Prostate gland (tissue), 2 donors: ENCODE measurements around the gene MAPK1. TPM values are rescaled to one million over a fixed set of nuclear protein-coding genes. Genes with fewer than 3 reads are reported as not detected.

ENCODE experiments used
- DNase-seq: peaks from one replicate; pipeline ENCODE4 v3.0.0-alpha.2; 2019; ENCODE audit warnings: low spot score
- H3K27ac ChIP-seq, 2 donors: fragments of 200-600 bp; sonication (generic); 2 replicates each; pipeline ENCODE4 v1.5.1; 2017 to 2019
- H3K27me3 ChIP-seq: fragments of 200-600 bp; sonication (generic); replicated peaks from 2 replicates; pipeline ENCODE4 v1.5.1; 2019; ENCODE audit not compliant: insufficient read depth
- H3K36me3 ChIP-seq, 2 donors: fragments of 200-600 bp; sonication (generic); 1 replicate in 1 of 2; 2 replicates in 1 of 2; pipeline versions ENCODE4 v1.5.1 to v1.8.1; 2017 to 2019
- H3K4me1 ChIP-seq: fragments of 200-600 bp; sonication (generic); replicated peaks from 2 replicates; pipeline ENCODE4 v1.5.1; 2019
- H3K4me3 ChIP-seq, 2 donors: fragments of 200-600 bp; sonication (generic); 2 replicates each; pipeline ENCODE4 v1.5.1; 2017 to 2019
- H3K9me3 ChIP-seq: fragments of 200-600 bp; sonication (generic); 2 replicates; pipeline ENCODE4 v1.5.1; 2017
- POLR2A ChIP-seq: fragments of 450-650 bp; IDR thresholded peaks from one replicate; pipeline ENCODE4 v1.6.1; 2016; ENCODE audit warnings: antibody characterized with exemption, mild to moderate bottlenecking
- POLR2AphosphoS5 ChIP-seq: sonication (generic); formaldehyde crosslinking; IDR thresholded peaks from one replicate; pipeline ENCODE4 v1.6.1; 2017; ENCODE audit warnings: antibody characterized with exemption
- WGBS: methylation state at CpG from one replicate; pipeline ENCODE4 v1.1.5; 2018; 5-methylcytosine and 5-hydroxymethylcytosine counted together
- intact Hi-C: fragments of 100-400 bp; cut with DNase I; formaldehyde crosslinking; loops from one replicate; pipeline ENCODE4 v1.14.2; 2022
- total RNA-seq, 2 donors: library from RNA; depleted of rRNA; stranded (reverse); fragments of >200 nt; gene quantifications; one replicate each; pipeline ENCODE4 v1.1.0, GENCODE V29; 2016
- TF ChIP-seq, protein P1 (sequence below), 4 experiments: fragments of 200-600 bp in 2 of 4; fragments of 450-650 bp in 2 of 4; sonication (generic) in 2 of 4; IDR thresholded peaks; 1 replicate in 3 of 4; 2 replicates in 1 of 4; pipeline ENCODE4 v1.5.1; 2016 to 2019; ENCODE audit warnings: antibody characterized with exemption in 4 of 4, mild to moderate bottlenecking in 2 of 4, moderate library complexity in 2 of 4

MAPK1 gene
- total RNA-seq, 2 donors from 2014 or later: 89.6 to 92.1 TPM

DNA sequence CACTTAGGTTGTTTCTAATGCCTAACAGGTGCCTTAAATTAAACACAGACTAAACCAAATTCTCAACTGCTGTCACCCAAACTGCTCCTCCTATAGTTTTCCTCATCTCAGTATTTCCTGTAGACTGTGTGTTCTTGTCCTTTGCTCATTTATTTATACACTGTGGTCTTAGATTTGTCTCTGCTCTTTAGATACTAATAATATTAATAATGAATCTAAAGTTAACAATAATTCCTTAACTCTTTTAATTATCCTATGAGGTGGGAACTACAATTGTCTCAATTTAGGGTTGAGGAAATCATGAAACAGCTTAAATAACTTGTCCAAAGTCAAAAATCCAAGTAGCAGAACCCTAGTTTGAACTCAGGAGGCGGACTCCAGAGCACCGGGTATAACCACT is 88.0 kb downstream of the MAPK1 start:
- Histone ChIP-seq H3K27ac (no peak overlapping the region), H3K4me3 (no peak overlapping the region), H3K4me1 (no peaks in the 10 kb centered on the region), H3K9me3 (no peaks in the 10 kb centered on the region), H3K27me3 (no peaks in the 10 kb centered on the region), H3K36me3 (no peaks in the 10 kb centered on the region)
- intact Hi-C loops: no loop called here
- no peak for DNase-seq
- no peak for TF ChIP-seq POLR2A
- no peak for TF ChIP-seq POLR2AphosphoS5
- TF ChIP-seq, protein P1, sequence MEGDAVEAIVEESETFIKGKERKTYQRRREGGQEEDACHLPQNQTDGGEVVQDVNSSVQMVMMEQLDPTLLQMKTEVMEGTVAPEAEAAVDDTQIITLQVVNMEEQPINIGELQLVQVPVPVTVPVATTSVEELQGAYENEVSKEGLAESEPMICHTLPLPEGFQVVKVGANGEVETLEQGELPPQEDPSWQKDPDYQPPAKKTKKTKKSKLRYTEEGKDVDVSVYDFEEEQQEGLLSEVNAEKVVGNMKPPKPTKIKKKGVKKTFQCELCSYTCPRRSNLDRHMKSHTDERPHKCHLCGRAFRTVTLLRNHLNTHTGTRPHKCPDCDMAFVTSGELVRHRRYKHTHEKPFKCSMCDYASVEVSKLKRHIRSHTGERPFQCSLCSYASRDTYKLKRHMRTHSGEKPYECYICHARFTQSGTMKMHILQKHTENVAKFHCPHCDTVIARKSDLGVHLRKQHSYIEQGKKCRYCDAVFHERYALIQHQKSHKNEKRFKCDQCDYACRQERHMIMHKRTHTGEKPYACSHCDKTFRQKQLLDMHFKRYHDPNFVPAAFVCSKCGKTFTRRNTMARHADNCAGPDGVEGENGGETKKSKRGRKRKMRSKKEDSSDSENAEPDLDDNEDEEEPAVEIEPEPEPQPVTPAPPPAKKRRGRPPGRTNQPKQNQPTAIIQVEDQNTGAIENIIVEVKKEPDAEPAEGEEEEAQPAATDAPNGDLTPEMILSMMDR (IDR thresholded peaks at IDR 0.05): no peak
- WGBS: 87% methylated on average over 2 of the region's 2 CpGs

DNA sequence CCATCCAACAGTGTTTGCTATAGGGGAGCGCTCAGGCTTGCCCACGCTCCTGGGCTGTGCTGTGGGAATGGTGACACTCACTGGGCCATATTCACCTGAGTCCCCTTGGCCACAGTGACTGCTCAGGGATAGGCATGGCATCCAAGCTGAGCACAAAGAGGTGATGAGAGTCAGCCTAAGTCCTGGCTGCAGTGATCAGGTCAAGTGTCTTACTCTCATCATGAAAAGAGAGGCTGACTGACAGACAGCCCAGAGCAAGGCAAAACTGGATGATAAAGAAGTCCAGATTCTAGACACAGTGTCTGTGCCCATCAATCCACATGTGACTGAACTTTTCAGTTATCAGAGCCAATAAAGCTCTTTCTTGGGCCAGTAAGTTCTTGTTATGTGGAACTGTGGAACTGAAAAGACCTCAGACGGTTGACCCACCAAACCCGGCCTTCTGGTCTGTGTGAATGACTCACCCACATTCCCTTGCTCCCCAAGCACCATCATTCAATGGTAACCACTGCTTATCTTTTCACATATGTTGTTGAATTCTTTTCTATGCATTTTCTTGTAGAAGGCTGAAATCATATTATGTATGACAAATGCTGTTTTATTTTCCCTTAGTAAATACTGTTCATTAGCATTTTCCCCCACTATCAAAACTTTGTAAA is 88.6 kb downstream of the MAPK1 start:
- no peak for DNase-seq
- Histone ChIP-seq H3K36me3 (no peaks in the 10 kb centered on the region), H3K4me1 (no peaks in the 10 kb centered on the region), H3K9me3 (no peaks in the 10 kb centered on the region), H3K4me3 (no peak overlapping the region), H3K27me3 (no peaks in the 10 kb centered on the region), H3K27ac (no peak overlapping the region)
- intact Hi-C loops: no loop called here
- TF ChIP-seq, protein P1 (IDR thresholded peaks at IDR 0.05): no peak
- no peak for TF ChIP-seq POLR2A
- TF ChIP-seq POLR2AphosphoS5: no peak
- 90% methylated on average over 4 of the region's 4 CpGs for WGBS

DNA sequence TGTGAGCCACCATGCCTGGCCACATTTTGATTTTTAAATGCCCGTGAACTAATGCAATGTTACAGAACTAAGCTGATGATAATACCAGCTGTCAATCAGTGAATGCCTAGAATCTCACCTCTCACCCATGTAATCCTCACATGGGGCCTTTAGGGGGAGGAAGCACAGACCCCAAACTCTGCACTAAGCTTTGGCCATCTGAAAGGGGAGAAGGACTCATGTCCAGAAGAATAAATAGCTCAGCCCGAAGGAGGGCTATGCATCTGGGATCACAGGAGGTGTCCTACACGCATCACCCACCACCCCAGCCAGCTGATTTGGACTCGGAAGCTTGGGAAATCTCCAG is 95.8 kb downstream of the MAPK1 start:
- Histone ChIP-seq H3K4me3 (no peak overlapping the region), H3K36me3 (peaks cover 11% of the 10 kb centered on the region in 2 donors), H3K9me3 (no peaks in the 10 kb centered on the region), H3K27ac (no peak overlapping the region), H3K4me1 (no peaks in the 10 kb centered on the region), H3K27me3 (no peaks in the 10 kb centered on the region)
- no peak for DNase-seq
- intact Hi-C loops: no loop called here
- WGBS: 97% methylated on average over 4 of the region's 4 CpGs
- TF ChIP-seq POLR2A: no peak

DNA sequence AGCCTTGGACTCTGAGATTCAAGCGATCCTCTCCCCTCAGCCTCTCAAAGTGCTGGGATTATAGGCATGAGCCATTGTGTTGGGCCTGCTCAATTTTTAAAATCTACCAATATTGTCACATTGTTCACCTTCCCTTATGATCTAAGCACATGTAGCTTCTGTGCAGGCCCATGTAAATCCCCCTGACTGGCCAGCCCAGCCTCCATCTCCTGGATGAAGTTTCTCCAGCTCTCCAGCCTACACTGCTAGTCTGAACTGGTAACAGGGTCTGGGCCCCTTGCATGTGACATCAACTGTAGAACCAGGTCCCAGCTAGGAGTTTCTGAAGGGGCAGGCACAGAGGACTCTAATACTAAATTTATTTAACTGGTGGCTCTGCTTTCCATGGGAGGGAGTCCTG is 99.0 kb downstream of the MAPK1 start:
- TF ChIP-seq, protein P1 (IDR thresholded peaks at IDR 0.05): no peak
- Histone ChIP-seq H3K9me3 (no peaks in the 10 kb centered on the region), H3K4me1 (no peaks in the 10 kb centered on the region)

DNA sequence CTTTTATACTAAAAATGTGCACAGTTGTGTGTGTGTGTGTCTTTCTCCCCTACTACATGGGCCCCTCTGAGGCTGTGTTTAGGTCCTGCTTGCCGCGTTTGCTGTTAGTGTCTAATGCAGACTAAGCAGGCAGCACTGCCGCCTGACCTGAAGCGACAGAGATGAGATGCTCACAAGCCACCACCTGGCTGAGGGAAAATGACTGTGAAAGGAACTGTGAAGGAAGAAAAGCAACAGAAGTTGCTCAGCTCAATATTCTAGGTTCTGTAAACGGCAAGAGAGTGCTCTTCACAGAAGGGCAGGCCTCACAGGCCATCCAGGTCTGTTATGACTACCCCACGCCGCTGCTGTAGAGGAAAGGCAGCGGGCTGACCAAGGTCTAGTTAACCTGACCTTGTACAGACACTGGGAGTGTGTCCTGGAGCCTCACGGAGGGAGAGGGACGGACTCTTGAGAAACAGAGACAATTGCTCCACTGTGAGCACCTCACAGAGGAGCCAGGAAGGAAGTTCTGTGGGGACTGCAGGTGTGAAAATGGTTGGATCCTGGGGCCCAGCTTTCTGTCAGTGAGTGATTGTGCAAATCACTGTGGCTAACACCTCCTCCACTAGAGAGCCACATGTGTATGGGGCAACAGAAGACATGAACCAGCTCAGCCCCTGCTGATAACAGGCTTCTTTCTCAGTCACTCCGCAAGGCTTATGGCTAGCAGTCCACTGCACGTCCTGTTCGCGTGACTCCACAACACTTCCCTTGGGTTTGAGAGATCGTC is 100.6 kb downstream of the MAPK1 start:
- DNase-seq: no peak
- H3K27ac ChIP-seq: no peak overlapping the region
- H3K4me3 ChIP-seq: no peak overlapping the region
- WGBS: 89% methylated on average over 15 of the region's 15 CpGs
- H3K36me3 ChIP-seq: peaks cover 8 to 11% of the 10 kb centered on the region in 2 donors
- TF ChIP-seq, protein P1 (IDR thresholded peaks at IDR 0.05): no peak
- TF ChIP-seq POLR2A (no peak), POLR2AphosphoS5 (no peak)
- no peaks in the 10 kb centered on the region for H3K27me3 ChIP-seq
- intact Hi-C loops: no loop called here
- no peaks in the 10 kb centered on the region for H3K4me1 ChIP-seq
- H3K9me3 ChIP-seq: no peaks in the 10 kb centered on the region

More for the DNA sequence above, 99.0 kb downstream of the MAPK1 start:
- 100% methylated on average over 1 of the region's 1 CpG for WGBS
- DNase-seq: no peak
- H3K4me3 ChIP-seq: no peak overlapping the region
- H3K27me3 ChIP-seq: no peaks in the 10 kb centered on the region
- no peak overlapping the region for H3K27ac ChIP-seq
- intact Hi-C loops: no loop called here
- peaks cover 11% of the 10 kb centered on the region in 2 donors for H3K36me3 ChIP-seq
